NCI-H345 (cell line): ENCODE measurements around the gene ATP5PF.
"Not testable (repeated sequence)": the region's sequence is repeated elsewhere in the genome, so short reads cannot be mapped to it uniquely, and the experiment has no call there.

Source experiments
- DNase-seq: peaks from one replicate; lab custom pipeline; 2025; lab: John Stamatoyannopoulos, UW

Gene ATP5PF, protein sequence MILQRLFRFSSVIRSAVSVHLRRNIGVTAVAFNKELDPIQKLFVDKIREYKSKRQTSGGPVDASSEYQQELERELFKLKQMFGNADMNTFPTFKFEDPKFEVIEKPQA

DNA sequence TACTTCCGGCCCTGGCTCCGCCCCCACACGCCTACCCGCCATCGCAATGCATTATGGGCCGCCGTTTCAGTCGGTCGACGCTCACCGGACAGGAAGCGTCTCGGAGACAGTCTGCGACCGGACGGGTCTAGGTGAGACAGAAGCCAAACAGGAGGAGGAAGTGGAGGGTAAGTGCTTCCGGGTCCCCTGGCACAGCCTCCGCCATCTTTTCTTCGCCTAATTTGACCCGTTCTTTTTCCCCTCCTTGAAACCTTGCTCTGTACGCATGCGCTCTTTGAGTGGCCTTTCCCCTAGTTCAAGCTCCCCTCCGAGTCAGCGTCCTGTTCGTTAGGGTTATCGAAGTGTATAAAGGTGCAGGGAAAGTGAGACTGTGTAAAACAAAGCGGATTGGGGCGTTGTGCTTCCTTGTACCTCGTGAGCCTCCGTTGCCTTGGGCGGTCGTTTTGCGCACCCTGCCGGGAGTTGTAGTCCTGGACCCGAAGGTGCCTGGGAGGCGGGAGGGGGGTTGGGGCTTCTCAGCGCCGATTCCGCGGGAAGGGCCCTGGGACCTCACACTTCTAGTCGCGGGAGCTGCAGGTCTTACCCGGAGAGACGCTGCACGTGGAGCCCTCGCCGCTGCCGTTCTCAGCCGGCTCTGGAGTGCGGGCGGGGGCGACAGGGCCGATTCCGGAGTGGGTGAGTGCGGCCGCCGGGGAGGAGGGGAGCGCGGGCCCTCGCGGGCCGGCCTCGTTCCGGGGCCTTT lies at the start of gene ATP5PF, which contains the start of gene GABPA:
TSS of gene ATP5PF (minus strand) at position 1 of the 742 bp plus-strand sequence. CDS start 5,110 bp downstream, outside the sequence.
TSS of gene GABPA (plus strand) at position 69 of the 742 bp plus-strand sequence. CDS start 6,627 bp downstream, outside the sequence.
- peak; percentile 99 for DNase-seq

DNA sequence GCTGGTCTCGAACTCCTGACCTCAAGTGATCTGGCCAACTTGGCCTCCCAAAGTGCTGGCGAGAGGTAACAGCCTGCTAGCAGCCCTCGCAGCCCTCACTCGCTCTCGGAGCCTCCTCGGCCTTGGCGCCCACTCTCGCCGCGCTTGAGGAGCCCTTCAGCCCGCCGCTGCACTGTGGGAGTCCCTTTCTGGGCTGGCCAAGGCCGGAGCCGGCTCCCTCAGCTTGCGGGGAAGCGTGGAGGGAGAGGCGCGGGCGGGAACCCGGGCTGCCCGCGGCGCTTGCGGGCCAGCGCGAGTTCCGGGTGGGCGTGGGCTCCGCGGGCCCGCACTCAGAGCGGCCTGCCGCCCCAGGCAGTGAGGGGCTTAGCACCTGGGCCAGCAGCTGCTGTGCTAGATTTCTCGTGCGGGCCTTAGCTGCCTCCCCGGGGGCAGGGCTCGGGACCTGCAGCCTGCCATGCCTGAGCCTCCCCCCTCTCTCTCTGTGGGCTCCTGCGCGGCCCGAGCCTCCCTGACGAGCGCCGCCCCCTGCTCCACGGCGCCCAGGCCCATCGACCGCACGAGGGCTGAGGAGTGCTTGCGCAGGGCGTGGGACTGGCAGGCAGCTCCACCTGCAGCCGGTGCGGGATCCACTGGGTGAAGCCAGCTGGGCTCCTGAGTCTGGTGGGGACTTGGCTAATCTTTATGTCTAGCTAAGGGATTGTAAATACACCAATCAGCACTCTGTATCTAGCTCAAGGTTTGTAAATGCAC lies 43.6 kb upstream of the ATP5PF start:
- not testable (repeated sequence) for DNase-seq

DNA sequence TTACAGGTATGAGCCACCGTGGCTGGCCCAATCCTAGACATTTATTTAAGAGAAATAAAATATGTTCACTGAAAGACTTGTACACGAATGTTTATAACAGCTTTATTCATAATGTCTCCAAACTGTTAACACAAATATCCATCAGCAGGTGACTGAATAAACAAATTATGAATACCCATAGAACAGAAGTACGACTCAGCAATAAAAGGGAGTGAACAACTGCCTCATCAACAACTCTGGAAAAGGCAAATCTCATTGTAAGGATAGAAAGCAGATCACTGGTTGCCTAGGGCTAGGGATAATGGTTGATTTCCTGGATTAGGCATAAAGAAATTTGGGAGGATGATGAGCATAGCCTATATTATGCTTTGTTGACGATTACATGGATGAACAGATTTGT lies 41.7 kb upstream of the ATP5PF start:
- DNase-seq = no peak

DNA sequence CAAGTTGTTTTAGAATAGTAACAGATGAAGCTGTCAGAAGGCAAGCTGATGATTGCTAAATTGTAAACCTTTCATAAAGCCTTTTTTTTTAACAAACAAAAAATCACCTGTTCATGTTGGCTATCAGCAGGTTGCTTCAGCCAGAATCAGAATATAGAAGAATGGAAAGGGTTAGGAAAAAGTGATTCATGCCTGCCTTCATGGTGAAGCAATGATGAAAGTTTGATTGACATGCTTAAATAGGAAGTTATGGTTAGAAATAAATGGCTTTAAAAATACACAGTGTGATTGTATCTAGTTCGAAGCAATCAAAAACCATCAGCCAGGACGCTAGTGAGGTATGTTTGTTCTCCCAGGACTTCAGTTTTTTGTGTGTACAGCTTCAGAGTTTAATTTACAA lies 38.0 kb upstream of the ATP5PF start:
- DNase-seq = no peak

DNA sequence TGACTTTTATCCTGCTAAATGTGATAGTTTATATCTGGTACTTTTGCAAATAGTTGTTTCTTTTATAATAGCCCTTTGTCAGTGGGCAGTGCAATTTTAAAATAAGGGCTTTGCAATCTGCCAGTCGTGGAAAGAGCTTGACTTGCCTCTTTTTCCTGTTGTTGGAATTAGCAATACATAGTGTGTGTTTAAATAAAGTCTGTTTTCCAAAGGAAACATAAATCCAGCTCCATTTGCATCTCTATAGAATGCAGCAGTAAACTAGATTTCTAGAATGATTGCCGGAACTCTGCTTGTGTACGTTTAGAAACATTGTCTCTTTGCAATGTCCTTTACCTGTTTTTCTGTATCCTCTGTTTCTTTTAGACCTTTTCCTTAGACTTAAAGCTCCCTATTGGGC lies 33.2 kb upstream of the ATP5PF start:
- DNase-seq = no peak

DNA sequence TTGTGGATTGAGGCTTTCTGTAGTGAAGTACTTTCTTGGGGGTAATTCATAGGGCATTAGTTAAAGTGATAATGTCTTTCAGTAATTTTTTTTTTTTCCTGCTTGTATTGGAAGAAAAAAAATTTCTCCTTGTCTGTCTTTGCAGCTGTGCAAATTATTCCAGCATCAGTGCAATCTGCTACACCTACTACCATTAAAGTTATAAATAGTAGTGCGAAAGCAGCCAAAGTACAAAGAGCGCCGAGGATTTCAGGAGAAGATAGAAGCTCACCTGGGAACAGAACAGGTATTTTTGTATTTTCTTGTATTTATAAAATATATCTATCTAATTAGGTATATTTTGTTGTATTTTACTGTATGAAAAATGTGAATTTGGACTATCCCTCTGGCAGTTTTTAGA lies 29.4 kb upstream of the ATP5PF start:
- no peak for DNase-seq

DNA sequence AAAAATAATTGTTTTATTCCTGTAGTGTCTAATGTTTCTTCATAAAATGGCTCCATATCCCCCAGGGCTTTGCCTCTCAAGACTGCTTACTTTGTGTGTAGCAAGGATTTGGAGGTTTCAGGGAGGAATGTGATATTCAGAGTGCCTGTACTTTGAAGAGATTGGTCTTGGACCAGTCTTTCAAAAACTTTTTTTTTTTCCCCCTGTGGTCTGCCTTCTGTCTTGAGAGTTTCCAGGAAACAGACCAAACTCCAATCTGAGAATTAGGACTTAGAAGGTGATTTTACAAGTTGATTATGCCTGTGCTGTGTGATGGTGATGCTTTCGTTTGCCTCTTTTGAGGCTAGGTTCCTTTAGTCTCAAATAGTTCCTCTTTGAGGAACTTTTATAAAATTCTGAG lies 26.0 kb upstream of the ATP5PF start:
- no peak for DNase-seq

DNA sequence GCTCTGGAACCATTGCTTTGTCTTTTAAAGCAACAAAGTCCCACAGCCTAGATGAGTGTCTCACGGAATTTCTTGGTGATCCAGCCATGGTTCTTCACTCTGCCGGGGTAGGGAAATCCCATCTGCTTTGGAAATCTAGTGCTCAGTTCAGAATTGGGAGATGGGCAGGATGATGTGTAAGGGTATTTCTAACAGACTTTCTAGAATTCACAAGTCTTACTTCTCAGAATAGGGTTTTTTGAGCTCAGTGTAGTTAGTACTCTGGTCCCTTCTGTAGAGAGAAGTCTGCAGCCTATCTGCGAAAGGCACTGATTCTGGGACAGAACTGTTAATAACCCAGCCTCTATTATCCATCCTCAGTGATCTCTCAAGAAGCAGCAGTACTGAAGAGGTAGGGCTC lies 25.4 kb upstream of the ATP5PF start:
- no peak for DNase-seq

DNA sequence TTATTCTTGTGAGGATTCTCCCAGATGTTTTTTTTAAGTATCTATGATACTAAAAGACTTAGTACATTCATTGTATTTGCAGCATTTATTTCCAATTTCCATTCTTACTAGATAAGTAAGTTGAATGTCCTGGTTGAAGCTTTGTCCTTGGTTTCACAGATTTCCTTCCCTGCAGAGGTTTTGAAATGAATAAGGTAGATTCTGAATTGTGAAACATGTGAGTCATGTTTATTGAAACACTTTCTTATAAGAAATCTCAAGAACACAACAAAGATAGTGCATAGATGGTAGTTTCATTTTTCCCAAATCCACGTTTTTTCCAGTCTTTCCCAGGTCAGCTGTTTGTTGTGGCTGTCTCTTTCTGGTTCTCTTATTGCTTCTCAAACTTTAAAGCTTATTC lies 24.9 kb upstream of the ATP5PF start:
- DNase-seq = no peak

DNA sequence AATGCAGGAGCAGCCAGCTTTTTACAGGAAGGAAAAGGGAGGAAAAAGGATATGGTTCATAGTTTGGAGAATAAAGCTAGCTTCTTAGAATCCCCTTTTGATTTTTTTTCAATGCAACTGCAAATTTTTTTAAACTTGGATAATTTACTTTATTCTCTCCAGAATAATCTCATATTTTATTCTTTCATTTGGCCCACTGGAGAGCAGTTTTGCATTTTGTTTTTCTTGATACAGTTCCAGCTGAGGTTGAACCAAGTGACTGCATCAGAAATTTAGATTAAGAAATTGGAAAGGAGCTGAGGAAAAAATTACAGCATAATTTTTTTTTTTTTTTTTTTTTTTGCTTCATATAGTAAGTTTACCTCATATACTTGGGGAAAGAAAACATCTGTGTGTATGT lies 22.8 kb upstream of the ATP5PF start:
- no peak for DNase-seq

DNA sequence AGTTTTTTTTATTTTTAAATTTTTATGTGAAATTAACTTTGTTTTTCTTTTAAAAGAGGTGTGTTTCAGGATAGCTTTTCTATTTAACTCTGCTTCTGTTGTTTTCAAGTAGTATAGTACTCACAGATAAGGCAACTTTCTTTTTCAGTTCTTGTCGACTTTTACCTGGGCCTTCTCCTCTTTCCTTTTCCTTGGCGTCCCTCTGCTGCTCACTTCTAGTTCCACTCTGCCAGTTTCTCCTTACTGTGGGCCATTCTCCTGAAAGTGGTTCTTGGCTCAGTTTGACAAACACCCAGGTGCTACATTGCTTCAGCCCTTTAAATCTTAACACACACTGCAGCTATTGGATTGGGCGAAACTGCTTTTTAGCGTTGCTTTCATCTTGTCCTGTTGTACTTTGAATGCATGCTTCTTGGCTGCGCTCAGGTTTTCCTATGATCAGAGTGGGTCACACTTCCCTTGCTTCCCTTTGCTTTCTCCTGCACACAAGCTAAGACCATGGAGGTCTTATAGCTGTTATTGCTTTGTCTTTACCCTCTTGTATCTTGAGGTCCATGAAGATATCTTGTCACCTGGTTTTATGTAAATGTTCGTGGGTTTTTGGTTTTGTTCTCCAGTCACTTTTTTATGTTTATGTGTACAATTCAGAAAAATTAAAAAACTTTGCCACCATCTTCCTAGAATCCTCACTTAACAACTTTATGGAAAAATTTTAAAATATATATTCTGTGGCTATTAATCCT lies 21.7 kb upstream of the ATP5PF start:
- no peak for DNase-seq

DNA sequence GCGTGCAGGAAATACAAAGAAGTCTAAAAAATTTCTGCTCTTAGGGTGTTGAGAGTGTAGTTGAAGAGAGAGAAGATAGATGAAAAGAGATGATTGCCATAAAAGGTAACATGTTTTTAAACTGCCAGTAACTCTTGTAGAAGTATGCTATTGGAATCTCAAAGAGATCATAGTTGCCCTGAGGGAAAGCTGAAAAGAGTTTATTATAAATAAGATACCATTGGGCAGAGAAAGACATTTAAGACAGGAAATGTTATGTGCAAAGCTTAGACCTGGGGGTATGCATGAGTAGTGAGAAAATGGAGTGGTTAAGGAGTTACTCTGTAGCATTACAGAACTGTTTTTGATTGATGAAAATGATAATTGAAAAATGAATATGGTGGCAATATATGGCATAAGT lies 17.7 kb upstream of the ATP5PF start:
- DNase-seq = no peak

DNA sequence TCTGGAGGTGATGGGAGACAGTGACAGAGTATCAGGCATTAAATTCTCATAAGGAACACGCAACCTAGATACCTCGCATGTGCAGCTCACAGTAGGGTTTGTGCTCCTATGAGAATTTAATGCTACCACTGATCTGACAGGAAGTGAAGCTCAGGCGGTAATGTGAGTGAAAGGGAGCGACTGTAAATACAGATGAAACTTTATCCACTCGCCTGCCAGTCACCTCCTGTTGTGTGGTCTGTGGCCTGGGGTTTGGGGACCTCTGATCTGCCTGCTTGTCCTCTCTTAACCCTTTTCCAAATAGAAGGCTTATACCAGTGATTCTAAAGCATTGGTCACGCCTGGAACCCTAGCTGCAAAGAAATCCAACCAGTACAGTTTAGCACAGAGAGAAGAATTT lies 15.4 kb upstream of the ATP5PF start:
- no peak for DNase-seq

DNA sequence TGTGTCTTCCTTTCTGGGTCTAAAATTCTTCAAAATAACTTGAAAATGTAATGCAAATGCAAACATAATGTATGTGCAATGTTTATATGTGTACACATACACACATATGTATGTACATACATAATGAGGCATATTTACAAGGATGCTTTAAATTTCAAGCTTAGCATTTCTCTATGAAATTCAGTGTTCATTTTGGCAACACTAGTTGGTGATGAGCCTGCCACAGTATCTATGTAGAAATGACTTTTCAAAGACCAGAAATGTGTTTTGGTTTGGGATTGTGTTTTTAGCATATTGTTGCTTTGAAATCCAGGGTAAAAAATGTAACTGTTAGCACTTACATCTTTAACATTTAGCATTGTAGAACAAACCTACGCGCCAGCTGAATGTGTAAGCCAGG lies 10.2 kb upstream of the ATP5PF start:
- no peak for DNase-seq

DNA sequence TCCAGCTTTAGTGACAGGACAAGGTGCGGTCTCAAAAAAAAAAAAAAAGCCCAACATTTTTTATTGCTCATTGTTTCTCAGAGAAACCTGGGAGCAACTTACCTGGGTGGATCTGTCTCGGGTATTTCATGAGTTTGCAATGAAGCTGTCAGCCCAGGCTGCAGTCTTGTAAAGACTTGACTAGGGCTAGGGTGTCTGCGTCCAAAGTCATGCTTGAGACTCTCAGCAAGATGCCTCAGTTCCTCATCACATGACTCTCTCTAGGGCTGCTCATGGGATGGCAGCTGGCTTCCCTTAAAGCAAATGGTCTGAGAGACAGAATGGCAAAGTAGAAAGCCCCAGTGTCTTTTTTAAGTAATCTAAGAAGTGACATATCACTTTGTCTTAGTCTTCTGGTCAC lies 8.2 kb upstream of the ATP5PF start:
- no peak for DNase-seq

DNA sequence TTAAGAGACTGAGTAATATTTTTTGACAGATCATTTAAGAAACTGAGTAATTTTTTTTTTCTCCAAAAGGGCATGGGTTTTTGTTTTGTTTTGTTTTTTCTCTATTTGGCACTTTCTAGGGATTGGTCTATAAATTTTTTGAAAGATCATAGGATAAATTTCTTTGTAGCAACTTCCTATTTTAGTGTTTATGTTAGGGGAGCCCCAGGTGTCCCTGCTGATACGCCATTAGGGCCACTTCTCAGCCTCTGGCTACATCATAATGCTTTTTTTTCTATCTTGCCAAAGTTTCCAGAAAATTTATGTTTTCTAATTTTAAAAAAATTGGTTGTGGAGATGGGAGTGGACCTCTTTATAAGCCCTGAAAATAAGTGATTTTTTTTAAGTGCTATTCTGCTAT lies 2.7 kb upstream of the ATP5PF start:
- DNase-seq = no peak

DNA sequence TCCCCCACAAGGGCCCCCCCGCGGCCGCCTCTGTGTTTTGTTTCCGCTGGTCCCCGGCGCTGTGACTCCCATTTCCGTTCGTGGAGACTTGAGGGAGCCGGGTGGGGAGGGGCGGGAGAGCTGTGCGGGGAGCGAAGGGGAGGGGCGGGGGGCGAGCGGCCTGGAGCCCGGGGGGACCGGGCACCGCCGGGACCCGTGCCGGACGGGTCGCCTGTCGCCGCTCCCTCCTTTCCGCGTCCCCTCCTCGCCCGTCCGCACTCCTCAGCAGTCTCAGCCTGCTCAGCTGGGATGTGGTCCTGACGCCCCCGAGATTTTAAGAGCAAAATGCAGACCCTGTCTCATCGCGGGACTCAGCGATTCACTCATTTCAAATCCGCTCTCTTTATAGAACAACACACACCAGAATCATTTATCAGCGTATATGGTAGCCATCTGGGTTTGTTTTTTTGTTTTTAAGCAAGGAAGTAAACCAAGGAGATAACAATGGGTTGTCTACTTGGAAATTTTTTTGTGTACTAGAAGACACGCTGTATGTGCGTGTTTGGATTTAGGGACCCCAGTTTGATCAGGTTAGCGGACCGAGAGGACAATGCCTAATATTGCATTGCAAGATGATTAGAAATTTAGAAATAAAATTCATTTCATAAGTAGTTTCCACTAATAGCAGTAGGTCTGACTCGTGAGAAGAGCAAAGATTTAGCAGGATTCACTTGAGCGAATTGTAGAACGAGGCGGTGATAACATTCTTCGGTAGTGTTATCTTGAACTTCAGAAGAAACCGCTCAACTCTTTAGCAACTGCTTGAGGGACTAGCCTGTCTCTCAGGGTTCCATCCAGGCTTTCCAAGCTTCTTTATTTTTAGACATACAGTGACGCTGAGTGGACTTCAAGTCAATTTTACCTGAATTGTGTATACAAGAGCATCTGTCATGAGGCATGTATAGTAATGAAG lies 1.2 kb upstream of the ATP5PF start:
- DNase-seq = peak; percentile 87

DNA sequence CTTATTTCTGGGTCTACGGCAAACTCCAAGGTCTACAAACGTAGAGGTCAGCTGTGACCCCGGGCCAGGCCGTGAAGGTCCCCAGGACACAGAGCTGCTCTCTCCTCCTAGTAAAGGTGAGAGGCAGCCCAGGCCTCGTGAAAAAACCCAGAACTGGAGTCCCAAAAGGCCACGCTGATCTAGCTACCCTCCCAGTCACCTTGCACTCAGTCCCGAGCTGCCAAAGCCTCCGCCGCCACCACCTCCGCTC lies 125 bp downstream of the ATP5PF start:
- DNase-seq = no peak

DNA sequence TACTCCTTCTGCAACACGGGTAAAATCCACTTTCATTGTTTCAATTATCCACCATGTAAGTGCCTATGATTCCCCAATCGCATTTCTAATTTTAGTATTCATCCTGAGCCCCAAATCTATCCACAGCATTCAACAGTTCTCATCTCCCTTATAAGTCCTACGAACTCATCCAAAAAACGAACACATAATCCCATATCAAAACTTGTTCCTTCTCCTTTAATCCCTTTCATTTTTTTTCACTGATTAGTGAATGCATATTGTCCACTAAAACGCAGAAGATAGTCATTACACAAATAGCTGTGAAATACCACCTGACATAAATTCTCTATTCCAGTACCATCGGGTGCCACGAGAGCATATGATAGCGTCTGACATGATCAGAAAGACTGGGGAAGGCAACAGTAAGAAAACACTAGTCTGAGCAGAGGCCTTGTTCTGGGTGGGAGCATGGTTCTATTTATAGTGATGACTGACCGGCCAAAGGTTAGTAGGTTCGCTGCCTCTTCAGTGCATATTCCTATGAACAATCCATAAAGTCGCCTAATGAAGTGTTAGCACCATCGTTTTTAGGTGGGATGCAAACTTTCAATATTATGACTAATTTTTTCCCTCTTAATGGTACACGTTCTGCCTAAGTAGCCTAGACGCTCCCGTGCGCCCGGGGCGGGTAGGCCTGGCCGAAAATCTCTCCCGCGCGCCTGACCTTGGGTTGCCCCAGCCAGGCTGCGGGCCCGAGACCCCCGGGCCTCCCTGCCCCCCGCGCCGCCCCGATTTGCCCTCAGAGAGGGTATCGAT lies 648 bp downstream of the ATP5PF start:
- DNase-seq = peak; percentile 46

DNA sequence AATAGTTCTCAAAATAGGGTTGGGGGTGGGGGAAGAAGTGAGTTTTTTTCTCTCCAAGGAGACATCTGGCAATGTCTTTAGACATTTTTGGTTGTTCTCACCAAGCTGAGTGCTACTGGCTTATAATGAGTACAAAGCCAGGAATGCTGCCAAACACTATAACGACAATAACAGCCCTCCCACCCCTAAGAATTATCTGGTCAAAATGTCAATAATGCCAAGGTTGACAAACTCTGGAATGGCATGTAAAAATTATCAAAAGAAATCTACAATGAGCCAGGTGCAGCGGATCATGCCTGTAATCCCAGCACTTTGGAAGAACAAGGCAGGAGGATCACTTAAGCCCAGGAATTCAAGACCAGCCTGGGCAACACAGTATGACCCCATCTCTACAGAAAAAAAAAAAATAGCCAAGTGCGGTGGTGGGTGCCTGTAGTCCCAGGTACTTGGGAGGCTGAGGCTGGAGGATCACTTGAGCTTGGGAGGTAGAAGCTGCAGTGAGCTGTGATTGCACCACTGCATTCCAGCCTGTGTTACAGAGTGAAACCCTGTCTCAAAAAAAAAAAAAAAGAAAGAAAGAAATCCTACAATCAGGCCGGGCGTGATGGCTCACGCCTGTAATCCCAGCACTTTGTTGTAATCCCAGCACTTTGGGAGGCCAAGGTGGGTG lies 2.5 kb downstream of the ATP5PF start:
- no peak for DNase-seq
